Body of pancreas (tissue), 4 donors: ENCODE measurements around the gene KCNMB2. TPM values are rescaled to one million over a fixed set of nuclear protein-coding genes. Genes with fewer than 3 reads are reported as not detected.

Experiments
- ATAC-seq: fragments of 150-250 bp; one replicate; pipeline ENCODE4 v1.9.1; 2016
- DNase-seq, 4 donors: peaks; one replicate each; pipeline ENCODE4 v3.0.0-alpha.2; 2019
- H3K27ac ChIP-seq, 4 donors: fragments of 200-600 bp; sonication (generic); 1 replicate in 3 of 4; 2 replicates in 1 of 4; pipeline versions ENCODE4 v1.5.1 to v1.6.1; 2016 to 2019; ENCODE audit warnings: mild to moderate bottlenecking in 1 of 4, mixed read lengths in 1 of 4, moderate library complexity in 1 of 4
- H3K27me3 ChIP-seq, 2 donors: fragments of 200-600 bp; sonication (generic); one replicate each; pipeline ENCODE4 v1.6.0; 2016; ENCODE audit warnings: mild to moderate bottlenecking in 1 of 2
- H3K36me3 ChIP-seq, 2 donors: fragments of 200-600 bp; sonication (generic); replicated peaks in 1 of 2; 2 replicates each; pipeline ENCODE4 v1.5.1; 2016; ENCODE audit warnings: low read depth in 2 of 2; ENCODE audit not compliant: insufficient read depth in 1 of 2
- H3K4me1 ChIP-seq: fragments of 200-600 bp; sonication (generic); one replicate; pipeline ENCODE4 v1.6.0; 2016
- H3K4me3 ChIP-seq, 2 donors: fragments of 200-600 bp; sonication (generic); 1 replicate in 1 of 2; 2 replicates in 1 of 2; pipeline ENCODE4 v1.5.1; 2016 to 2019
- H3K9me3 ChIP-seq, 3 donors: fragments of 200-600 bp; sonication (generic); 1 replicate in 2 of 3; 2 replicates in 1 of 3; pipeline ENCODE4 v1.5.1; 2016
- POLR2A ChIP-seq, 3 donors: fragments of 450-650 bp; IDR thresholded peaks; one replicate each; pipeline ENCODE4 v1.6.1; 2016; ENCODE audit warnings: antibody characterized with exemption in 3 of 3, mild to moderate bottlenecking in 2 of 3
- WGBS, 2 donors: methylation state at CpG; one replicate each; pipeline ENCODE4 v1.1.5; 2017; 5-methylcytosine and 5-hydroxymethylcytosine counted together
- intact Hi-C: fragments of 100-400 bp; cut with DNase I; formaldehyde crosslinking; loops from one replicate; pipeline ENCODE4 v1.15.1; 2023
- total RNA-seq, 2 donors: library from RNA; depleted of rRNA; stranded (reverse); fragments of >200 nt; gene quantifications; one replicate each; pipeline ENCODE4 v1.1.0, GENCODE V29; 2016
- TF ChIP-seq, protein P1 (sequence below), 7 experiments: fragments of 450-650 bp in 4 of 7; fragments of 200-600 bp in 3 of 7; sonication (generic) in 3 of 7; IDR thresholded peaks; one replicate each; pipeline ENCODE4 v1.5.1; 2016 to 2019; ENCODE audit warnings: antibody characterized with exemption in 7 of 7

Gene KCNMB2
- total RNA-seq, 2 donors from 2014 or later = 2.3 TPM; not detected in 1

DNA sequence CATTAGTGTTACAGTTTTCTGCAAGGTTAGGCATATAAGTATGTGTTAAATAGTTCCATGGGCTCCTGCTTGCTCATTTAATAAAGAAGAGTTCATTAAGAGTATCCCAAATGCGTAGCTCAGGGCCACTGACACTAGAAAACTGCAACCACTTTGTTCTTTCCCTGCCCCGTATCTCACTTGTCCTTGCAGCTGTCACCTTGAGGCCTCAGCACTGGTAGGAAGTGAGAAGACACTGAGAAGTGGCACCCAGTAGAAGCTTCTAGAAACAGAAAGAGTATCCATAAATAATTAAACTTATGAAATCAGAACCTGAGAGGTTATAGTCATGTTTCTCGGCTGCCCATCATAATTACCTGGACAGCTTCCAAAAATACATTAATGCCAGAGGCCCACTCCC, 266.0 kb downstream of the KCNMB2 start:
- intact Hi-C loops = no loop called here
- ATAC-seq (no peak), DNase-seq (no peak)
- Histone ChIP-seq H3K9me3 (no peaks in the 10 kb centered on the region), H3K4me3 (no peak overlapping the region), H3K27ac (no peak overlapping the region), H3K36me3 (no peaks in the 10 kb centered on the region), H3K4me1 (no peaks in the 10 kb centered on the region), H3K27me3 (no peaks in the 10 kb centered on the region)
- TF ChIP-seq, protein P1, sequence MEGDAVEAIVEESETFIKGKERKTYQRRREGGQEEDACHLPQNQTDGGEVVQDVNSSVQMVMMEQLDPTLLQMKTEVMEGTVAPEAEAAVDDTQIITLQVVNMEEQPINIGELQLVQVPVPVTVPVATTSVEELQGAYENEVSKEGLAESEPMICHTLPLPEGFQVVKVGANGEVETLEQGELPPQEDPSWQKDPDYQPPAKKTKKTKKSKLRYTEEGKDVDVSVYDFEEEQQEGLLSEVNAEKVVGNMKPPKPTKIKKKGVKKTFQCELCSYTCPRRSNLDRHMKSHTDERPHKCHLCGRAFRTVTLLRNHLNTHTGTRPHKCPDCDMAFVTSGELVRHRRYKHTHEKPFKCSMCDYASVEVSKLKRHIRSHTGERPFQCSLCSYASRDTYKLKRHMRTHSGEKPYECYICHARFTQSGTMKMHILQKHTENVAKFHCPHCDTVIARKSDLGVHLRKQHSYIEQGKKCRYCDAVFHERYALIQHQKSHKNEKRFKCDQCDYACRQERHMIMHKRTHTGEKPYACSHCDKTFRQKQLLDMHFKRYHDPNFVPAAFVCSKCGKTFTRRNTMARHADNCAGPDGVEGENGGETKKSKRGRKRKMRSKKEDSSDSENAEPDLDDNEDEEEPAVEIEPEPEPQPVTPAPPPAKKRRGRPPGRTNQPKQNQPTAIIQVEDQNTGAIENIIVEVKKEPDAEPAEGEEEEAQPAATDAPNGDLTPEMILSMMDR (IDR thresholded peaks at IDR 0.05) = no peak
- no peak for TF ChIP-seq POLR2A (IDR thresholded peaks at IDR 0.05)
- WGBS, 2 donors = 72 to 76% methylated on average over 3 of the region's 3 CpGs

DNA sequence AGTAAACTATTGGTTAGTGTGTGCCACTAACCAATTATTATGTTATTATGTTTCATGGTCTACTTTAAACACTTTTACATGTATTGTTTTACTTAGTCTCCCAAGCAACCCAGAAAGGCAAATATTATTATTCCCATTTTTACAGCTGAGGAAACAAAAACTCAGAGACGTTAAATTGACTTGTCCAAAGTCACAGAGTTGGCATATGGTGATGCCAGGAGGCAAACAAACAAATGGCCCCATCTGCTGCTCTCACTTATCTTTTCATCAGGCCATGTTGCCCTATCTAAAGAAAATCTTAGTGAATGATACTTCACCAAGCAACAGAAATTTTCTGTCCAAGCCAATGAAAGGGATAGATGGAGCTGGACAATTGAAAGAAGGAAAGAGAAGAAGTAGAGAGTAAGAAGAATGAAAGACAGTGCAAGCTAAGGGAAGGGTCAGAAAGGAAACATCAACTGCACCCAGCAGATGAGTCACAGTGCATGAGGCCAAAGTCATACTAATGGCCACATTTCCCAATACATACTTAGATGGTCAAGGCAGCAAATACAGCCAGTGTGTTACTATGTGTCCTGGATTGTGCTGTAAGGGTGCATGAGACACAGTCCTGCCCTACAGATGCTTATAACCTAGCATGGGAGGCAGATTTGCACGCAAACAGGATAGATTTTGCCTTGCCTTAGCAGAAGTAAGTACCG, 266.9 kb downstream of the KCNMB2 start:
- intact Hi-C loops = no loop called here
- no peak for TF ChIP-seq POLR2A (IDR thresholded peaks at IDR 0.05)
- WGBS, 2 donors = 66 to 77% methylated on average over 3 of the region's 3 CpGs

DNA sequence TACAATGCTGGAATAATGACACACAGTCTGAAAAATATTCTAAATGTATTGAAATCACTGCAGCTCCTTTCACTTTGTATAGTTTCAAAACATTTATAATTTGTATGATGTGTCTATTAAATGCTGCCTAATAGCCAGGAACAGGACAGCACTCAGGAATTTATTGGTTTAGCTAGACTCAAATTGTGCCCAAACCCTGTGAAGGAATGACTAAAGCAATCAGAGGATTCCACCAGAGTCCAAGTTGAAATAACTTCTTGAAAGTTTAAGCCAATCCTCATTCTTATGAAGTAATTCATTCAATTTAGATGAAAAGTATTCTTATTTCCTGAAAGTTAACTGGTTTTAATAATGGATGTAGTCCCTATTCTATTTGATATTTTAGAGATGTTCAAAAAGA, 268.4 kb downstream of the KCNMB2 start:
- Histone ChIP-seq H3K27ac (no peak overlapping the region), H3K27me3 (no peaks in the 10 kb centered on the region), H3K4me3 (no peak overlapping the region), H3K4me1 (no peaks in the 10 kb centered on the region), H3K36me3 (no peaks in the 10 kb centered on the region), H3K9me3 (no peaks in the 10 kb centered on the region)
- TF ChIP-seq, protein P1 (IDR thresholded peaks at IDR 0.05) = no peak
- no peak for TF ChIP-seq POLR2A (IDR thresholded peaks at IDR 0.05)
- intact Hi-C loops = no loop called here
- ATAC-seq (no peak), DNase-seq (no peak)

More for the DNA sequence above, 266.9 kb downstream of the KCNMB2 start:
- no peaks in the 10 kb centered on the region for H3K36me3 ChIP-seq
- H3K27me3 ChIP-seq = no peaks in the 10 kb centered on the region
- H3K4me3 ChIP-seq = no peak overlapping the region
- H3K9me3 ChIP-seq = no peaks in the 10 kb centered on the region
- H3K27ac ChIP-seq = no peak overlapping the region
- DNase-seq = no peak
- no peak for ATAC-seq
- H3K4me1 ChIP-seq = no peaks in the 10 kb centered on the region

DNA sequence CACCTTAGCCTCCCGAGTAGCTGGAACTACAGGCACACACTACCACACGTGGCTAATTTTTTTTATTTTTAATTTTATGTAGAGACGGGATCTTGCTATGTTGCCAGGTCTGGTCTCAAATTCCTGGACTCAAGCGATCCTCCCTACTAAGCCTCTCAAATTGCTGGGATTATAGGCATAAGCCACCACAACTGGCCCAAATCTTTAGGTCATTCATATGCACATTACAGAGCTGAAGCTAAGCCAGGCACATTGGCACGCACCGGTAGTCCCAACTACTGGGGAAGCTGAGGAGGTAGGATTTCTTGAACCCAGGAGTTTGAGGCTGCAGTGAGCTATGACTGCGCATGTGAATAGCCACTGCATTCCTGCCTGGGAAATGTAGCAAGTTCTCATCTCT, 269.5 kb downstream of the KCNMB2 start:
- Histone ChIP-seq H3K27ac (no peak overlapping the region), H3K36me3 (no peaks in the 10 kb centered on the region), H3K9me3 (no peaks in the 10 kb centered on the region), H3K27me3 (no peaks in the 10 kb centered on the region), H3K4me1 (no peaks in the 10 kb centered on the region), H3K4me3 (no peak overlapping the region)
- DNase-seq (no peak), ATAC-seq (no peak)
- intact Hi-C loops = no loop called here
- WGBS, 2 donors = 80 to 85% methylated on average over 7 of the region's 7 CpGs
- TF ChIP-seq, protein P1 (IDR thresholded peaks at IDR 0.05) = no peak
- no peak for TF ChIP-seq POLR2A (IDR thresholded peaks at IDR 0.05)

DNA sequence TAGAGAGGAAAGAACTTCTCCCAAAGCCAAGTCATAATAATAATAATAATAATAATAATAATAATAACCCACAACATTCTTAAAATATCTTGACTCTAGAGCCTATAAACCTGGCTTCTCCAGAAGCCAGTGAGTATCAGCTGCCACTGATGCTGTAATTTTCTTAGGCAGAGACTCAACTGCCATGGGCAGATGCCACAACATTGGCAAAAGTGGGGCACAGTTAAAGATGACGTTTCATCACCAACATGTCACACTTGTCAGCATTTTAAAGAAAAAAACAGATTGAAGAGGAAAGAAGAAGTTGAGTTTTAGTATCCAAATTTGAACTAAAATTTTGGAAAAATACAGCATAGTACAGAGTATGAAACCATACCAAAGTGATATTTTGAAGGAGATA, 270.4 kb downstream of the KCNMB2 start:
- H3K36me3 ChIP-seq = no peaks in the 10 kb centered on the region
- H3K4me3 ChIP-seq = no peak overlapping the region
- DNase-seq (no peak), ATAC-seq (no peak)
- no peaks in the 10 kb centered on the region for H3K9me3 ChIP-seq
- H3K27me3 ChIP-seq = no peaks in the 10 kb centered on the region
- no peaks in the 10 kb centered on the region for H3K4me1 ChIP-seq
- H3K27ac ChIP-seq = no peak overlapping the region
- intact Hi-C loops = no loop called here
- TF ChIP-seq, protein P1 (IDR thresholded peaks at IDR 0.05) = no peak
- no peak for TF ChIP-seq POLR2A (IDR thresholded peaks at IDR 0.05)
- 48 to 83% methylated on average over 1 of the region's 1 CpG for WGBS, 2 donors
